Ishikawa (cell line): ENCODE measurements around the gene GDF3.

ENCODE experiments used
- EGR1 ChIP-seq: IDR thresholded peaks from 2 replicates; pipeline ENCODE4 v1.6.1; 2012
- FOXM1 ChIP-seq: IDR thresholded peaks from 2 replicates; pipeline ENCODE4 v1.6.1; 2012; ENCODE audit warnings: low read depth, borderline replicate concordance
- TF ChIP-seq, protein P1 (sequence below): IDR thresholded peaks from 2 replicates; pipeline ENCODE4 v1.6.1; 2012

DNA sequence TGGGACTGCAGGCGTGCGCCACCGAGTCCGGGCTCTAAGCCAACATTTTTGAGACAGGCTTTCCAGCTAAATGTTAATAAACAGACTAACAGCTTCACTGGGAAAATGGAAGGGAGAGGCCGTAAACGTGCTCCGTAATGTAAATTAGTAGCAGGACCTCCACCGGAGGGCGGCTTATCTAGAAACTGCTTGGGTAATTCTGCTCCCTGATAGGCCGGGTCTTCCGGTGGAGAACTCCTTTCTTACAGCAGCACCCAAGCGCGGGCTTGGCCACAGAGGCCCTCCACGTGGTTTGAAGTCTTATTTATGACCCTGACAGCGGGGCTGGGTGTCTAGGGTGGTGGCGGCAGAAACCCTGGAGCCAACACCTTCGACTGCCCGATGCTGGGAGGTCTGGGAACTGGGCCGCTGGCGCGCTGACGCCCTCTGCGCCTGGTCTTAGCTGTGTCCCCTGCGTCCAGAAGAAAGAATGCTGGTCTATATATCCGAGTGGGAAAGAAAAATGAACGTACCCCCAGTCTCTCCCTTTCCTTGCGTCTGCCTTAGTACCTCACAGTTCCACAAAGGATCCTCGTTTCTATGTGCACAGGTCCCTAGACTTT lies 17.4 kb upstream of the GDF3 start:
- TF ChIP-seq, protein P1, sequence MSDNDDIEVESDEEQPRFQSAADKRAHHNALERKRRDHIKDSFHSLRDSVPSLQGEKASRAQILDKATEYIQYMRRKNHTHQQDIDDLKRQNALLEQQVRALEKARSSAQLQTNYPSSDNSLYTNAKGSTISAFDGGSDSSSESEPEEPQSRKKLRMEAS: no peak
- TF ChIP-seq FOXM1: no peak
- no peak for TF ChIP-seq EGR1
